Osteocyte (in vitro differentiated cells): Measurements from ENCODE around the gene ZNF860. TPM values are rescaled to one million over a fixed set of nuclear protein-coding genes. Genes with fewer than 3 reads are reported as not detected.

Experiments
- DNase-seq: peaks from one replicate; pipeline ENCODE4 v3.0.0; 2021; ENCODE audit warnings: mixed read lengths; ENCODE audit not compliant: unreplicated experiment; ENCODE audit errors: extremely low spot score
- H3K27ac Mint-ChIP-seq: one replicate; pipeline ENCODE4 v1.8.0; 2021; ENCODE audit warnings: mild to moderate bottlenecking, mixed read lengths; ENCODE audit not compliant: unreplicated experiment
- H3K27me3 Mint-ChIP-seq: one replicate; pipeline ENCODE4 v1.8.0; 2021; ENCODE audit warnings: mixed read lengths; ENCODE audit not compliant: unreplicated experiment
- H3K36me3 Mint-ChIP-seq: one replicate; pipeline ENCODE4 v1.8.0; 2021; ENCODE audit warnings: mixed read lengths; ENCODE audit not compliant: unreplicated experiment
- H3K4me1 Mint-ChIP-seq: one replicate; pipeline ENCODE4 v1.8.0; 2021; ENCODE audit warnings: mixed read lengths; ENCODE audit not compliant: unreplicated experiment
- H3K4me3 Mint-ChIP-seq: one replicate; pipeline ENCODE4 v1.8.0; 2021; ENCODE audit warnings: mild to moderate bottlenecking, moderate library complexity, mixed read lengths; ENCODE audit not compliant: unreplicated experiment
- H3K9me3 Mint-ChIP-seq: one replicate; pipeline ENCODE4 v1.8.0; 2021; ENCODE audit warnings: mixed read lengths; ENCODE audit not compliant: unreplicated experiment
- total RNA-seq: library from RNA; stranded (reverse); gene quantifications from 2 replicates; pipeline ENCODE4 v1.2.1, GENCODE V29; 2021
- TF ChIP-seq, protein P1 (sequence below): fragments of 200-600 bp; sonication (generic); IDR thresholded peaks from 2 replicates; pipeline ENCODE4 v1.5.0; 2021; ENCODE audit warnings: antibody characterized with exemption, mild to moderate bottlenecking, moderate library complexity

Gene ZNF860
- total RNA-seq, 1 donor from 2014 or later: 1.3 TPM

DNA sequence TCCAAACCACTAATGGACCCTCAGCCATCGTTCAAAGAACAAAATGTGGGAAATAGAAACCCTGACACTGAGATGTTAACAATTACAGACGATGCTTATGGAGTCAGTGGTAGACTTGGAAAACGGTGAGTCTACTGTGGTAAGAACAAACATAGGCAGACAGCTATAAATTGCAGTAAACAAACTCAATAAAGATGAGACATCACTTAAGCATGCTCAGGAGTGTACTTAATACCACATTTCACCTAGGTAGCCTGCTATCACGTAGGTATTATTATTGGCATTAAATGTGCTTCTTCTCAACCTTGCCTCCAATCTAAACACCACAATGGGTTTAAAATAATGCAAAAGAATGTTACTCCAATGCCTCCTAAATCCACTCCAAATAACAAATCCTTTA is 3.0 kb upstream of the ZNF860 start:
- H3K27me3 Mint-ChIP-seq: no peaks in the 10 kb centered on the region
- H3K36me3 Mint-ChIP-seq: peaks cover 4% of the 10 kb centered on the region
- H3K4me3 Mint-ChIP-seq: no peak overlapping the region
- TF ChIP-seq, protein P1, sequence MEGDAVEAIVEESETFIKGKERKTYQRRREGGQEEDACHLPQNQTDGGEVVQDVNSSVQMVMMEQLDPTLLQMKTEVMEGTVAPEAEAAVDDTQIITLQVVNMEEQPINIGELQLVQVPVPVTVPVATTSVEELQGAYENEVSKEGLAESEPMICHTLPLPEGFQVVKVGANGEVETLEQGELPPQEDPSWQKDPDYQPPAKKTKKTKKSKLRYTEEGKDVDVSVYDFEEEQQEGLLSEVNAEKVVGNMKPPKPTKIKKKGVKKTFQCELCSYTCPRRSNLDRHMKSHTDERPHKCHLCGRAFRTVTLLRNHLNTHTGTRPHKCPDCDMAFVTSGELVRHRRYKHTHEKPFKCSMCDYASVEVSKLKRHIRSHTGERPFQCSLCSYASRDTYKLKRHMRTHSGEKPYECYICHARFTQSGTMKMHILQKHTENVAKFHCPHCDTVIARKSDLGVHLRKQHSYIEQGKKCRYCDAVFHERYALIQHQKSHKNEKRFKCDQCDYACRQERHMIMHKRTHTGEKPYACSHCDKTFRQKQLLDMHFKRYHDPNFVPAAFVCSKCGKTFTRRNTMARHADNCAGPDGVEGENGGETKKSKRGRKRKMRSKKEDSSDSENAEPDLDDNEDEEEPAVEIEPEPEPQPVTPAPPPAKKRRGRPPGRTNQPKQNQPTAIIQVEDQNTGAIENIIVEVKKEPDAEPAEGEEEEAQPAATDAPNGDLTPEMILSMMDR: no peak
- H3K4me1 Mint-ChIP-seq: peaks cover 53% of the 10 kb centered on the region
- no peaks in the 10 kb centered on the region for H3K9me3 Mint-ChIP-seq
- no peak for DNase-seq
- H3K27ac Mint-ChIP-seq: peak overlapping the region; percentile 10

DNA sequence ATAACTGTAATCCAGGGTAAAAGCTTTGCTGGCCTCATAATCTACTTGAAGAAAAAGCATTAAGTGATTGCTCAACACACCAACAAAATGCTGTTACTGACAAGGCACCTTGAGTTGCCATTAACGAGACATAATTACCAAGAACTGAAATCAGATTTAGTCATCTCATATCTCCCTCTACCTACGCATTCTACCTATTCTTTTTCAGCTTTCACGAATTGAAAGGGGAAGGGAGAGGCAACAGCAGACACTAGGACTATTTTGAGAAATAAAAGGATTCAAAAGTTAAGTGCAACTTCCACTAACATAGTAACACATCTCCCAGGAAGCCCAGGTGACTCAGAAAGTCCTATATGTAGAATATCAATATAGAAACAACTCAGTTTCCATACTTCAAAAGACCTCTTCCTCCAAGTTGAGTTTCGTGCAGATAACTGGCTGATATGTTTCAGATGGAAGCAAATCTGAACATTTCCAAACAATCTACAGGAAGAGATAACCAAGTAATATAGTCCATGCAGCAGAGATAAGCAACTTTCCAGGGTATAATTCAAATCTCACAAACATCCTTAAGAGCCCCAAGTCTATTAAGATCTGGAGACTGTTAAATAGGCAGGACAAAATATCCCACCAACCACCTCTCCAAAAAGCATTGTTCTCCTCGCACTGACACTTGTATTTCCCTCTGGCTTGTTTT is 2.4 kb upstream of the ZNF860 start:
- Mint-ChIP-seq H3K36me3 (peaks cover 4% of the 10 kb centered on the region), H3K27ac (peak overlapping the region; percentile 39), H3K9me3 (no peaks in the 10 kb centered on the region), H3K27me3 (no peaks in the 10 kb centered on the region), H3K4me1 (peaks cover 53% of the 10 kb centered on the region), H3K4me3 (peak overlapping the region; percentile 86)
- no peak for DNase-seq
- TF ChIP-seq, protein P1: no peak

DNA sequence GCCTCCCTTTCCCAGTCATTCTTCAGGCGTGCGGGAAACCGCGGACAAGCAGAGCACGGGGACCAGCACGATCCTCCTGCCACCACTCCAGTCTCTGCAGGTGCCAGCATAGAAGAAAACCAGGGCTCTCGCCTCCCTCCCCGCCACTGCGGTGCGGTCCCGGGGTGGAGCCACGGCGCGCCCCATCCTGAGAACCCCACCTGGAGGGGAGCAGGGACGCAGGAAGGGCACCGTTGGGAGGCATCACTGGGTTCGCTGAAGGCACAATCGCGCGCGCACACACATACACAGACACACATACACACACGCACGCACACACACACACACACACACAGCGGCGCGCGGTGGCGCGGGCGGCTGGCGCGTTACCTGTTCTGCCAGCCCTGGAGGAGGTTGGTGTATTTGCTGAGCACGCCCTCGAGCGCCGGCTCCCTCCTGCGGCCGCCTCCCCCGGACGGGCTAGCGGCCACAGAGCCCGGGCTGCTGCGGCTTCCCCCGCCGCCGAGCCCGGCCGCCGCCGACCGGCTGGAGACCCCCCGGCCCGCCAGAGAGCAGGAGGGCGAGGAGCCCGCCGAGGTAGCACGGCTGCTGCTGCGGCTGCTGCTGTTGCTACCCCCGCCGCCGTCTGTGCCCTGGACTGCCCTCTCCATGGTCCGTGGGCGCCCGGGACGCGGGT is 882 bp upstream of the ZNF860 start:
- Mint-ChIP-seq H3K9me3 (no peaks in the 10 kb centered on the region), H3K4me3 (peak overlapping the region; percentile 86), H3K27me3 (no peaks in the 10 kb centered on the region), H3K27ac (peak overlapping the region; percentile 71), H3K36me3 (peaks cover 3% of the 10 kb centered on the region), H3K4me1 (peaks cover 43% of the 10 kb centered on the region)
- TF ChIP-seq, protein P1: peak; percentile 28
- peak; percentile 85 for DNase-seq

DNA sequence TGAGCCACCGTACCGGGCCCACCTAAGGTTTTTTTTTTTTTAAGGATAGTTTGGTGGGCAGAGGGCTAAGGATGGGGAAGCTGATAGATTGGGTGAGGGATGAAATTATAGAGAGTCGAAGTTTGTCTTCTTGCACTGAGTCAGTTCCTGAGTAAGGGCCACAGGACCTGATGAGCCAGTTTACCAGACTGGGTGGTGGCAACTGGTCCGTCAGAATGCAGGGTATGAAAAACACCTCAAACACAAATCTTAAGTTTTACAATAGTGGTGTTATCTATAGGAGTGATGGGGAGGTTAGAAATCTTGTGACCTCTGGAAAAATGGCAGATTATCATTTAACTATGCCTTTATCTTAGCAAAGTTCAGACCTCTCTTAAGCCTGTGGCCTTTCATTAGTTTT is 2.8 kb downstream of the ZNF860 start:
- H3K36me3 Mint-ChIP-seq: no peaks in the 10 kb centered on the region
- TF ChIP-seq, protein P1: no peak
- no peaks in the 10 kb centered on the region for H3K27me3 Mint-ChIP-seq
- H3K4me1 Mint-ChIP-seq: peaks cover 19% of the 10 kb centered on the region
- no peak for DNase-seq
- H3K4me3 Mint-ChIP-seq: no peak overlapping the region
- H3K9me3 Mint-ChIP-seq: peaks cover 4% of the 10 kb centered on the region
- no peak overlapping the region for H3K27ac Mint-ChIP-seq

DNA sequence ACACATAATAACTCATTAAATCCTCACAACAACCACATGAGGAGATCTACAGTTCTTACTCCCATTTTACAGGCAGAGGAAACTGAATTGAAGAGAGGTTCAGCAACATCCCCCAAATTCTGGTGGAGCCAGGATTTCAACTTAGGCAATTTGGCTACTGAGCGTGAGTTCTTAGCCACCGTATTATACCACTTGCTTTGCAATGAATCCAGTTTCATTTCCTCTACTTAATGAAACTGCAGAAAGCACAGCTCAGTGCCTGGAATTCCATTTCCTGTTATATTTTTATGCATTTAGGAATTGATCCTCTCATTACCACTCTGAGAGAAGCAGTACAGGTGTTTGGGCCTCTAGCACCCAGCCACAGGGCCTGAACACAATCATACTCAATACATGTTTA is 4.3 kb downstream of the ZNF860 start:
- no peaks in the 10 kb centered on the region for H3K27me3 Mint-ChIP-seq
- no peak for DNase-seq
- no peak overlapping the region for H3K4me3 Mint-ChIP-seq
- H3K27ac Mint-ChIP-seq: no peak overlapping the region
- H3K9me3 Mint-ChIP-seq: peaks cover 4% of the 10 kb centered on the region
- H3K36me3 Mint-ChIP-seq: no peaks in the 10 kb centered on the region
- TF ChIP-seq, protein P1: no peak
- H3K4me1 Mint-ChIP-seq: peaks cover 9% of the 10 kb centered on the region
